Measurements from ENCODE around the gene TSC22D2. TPM values are rescaled to one million over a fixed set of nuclear protein-coding genes. Genes with fewer than 3 reads are reported as not detected.

Gene TSC22D2
- total RNA-seq, 4 donors from 2014 or later: 12.5 to 15.9 (median 14.6) TPM

DNA sequence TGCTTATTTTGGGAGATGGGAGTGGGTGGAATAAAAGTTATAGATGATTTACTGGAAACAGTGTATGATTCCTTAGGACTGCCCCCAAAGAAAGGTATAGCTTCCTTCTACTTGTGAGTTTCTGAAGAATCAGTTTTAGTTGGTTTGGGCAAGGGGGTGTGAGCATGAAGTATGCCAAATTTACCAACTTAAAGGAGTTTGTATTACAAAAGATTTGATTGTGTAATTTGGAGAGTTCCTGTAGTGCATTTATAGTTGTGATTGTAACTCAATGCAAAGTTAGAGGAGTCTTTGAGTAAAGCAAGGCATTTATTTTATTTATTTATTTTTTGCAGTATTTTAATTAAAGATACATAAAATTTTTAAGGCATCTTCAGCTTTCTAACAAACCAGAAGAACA, 42.8 kb downstream of the TSC22D2 start:
- H3K4me1 ChIP-seq: peaks cover 0 to 48% (median 2%) of the 10 kb centered on the region in 4 donors
- H3K36me3 ChIP-seq: no peaks in the 10 kb centered on the region
- no peak for DNase-seq (ENCODE audit: low spot score in 2 of 2)
- H3K9me3 ChIP-seq: no peaks in the 10 kb centered on the region
- H3K4me3 ChIP-seq: no peak overlapping the region
- H3K27me3 ChIP-seq: no peaks in the 10 kb centered on the region
- TF ChIP-seq EP300 (IDR thresholded peaks at IDR 0.05) (no peak), POLR2A (IDR thresholded peaks at IDR 0.05) (no peak)
- TF ChIP-seq, protein P1, sequence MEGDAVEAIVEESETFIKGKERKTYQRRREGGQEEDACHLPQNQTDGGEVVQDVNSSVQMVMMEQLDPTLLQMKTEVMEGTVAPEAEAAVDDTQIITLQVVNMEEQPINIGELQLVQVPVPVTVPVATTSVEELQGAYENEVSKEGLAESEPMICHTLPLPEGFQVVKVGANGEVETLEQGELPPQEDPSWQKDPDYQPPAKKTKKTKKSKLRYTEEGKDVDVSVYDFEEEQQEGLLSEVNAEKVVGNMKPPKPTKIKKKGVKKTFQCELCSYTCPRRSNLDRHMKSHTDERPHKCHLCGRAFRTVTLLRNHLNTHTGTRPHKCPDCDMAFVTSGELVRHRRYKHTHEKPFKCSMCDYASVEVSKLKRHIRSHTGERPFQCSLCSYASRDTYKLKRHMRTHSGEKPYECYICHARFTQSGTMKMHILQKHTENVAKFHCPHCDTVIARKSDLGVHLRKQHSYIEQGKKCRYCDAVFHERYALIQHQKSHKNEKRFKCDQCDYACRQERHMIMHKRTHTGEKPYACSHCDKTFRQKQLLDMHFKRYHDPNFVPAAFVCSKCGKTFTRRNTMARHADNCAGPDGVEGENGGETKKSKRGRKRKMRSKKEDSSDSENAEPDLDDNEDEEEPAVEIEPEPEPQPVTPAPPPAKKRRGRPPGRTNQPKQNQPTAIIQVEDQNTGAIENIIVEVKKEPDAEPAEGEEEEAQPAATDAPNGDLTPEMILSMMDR (IDR thresholded peaks at IDR 0.05): no peak
- no peak overlapping the region for H3K27ac ChIP-seq

DNA sequence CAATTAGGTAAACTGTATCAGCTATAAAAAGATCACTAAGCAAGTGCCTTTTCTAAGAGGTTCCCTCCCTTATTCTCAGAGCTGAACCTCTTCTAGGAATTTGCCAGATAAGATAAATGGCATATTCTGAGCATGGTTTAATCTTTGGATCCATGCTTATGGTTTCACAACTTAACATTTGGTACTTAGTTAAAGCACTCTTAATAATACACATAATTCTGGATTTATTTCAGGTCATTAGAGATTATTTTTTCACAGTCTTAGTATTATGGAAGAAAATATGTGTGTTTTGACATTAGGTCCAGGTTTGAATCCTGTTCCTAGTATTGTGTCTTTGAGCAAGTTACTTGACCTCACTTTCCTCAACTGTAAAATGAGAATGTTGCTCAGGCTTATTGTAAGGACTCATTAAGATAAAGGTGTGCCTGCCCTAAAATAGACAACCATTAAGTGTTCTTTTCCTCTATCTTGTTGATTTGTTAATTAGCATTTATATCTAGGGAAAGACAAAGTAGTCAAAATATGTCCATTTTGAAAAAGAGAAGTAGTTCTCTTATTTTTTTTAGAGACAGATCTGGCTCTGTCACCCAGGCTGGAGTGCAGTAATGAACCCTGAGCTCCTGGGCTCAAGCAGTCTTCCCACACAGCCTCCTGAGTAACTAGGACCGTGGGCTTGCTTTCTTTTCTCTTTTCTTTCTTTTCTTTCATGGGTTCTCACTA, 43.4 kb downstream of the TSC22D2 start:
- Histone ChIP-seq H3K4me3 (no peak overlapping the region), H3K9me3 (no peaks in the 10 kb centered on the region), H3K4me1 (peaks cover 0 to 46% (median 2%) of the 10 kb centered on the region in 4 donors), H3K27ac (no peak overlapping the region), H3K27me3 (no peaks in the 10 kb centered on the region), H3K36me3 (no peaks in the 10 kb centered on the region)
- TF ChIP-seq POLR2A (IDR thresholded peaks at IDR 0.05) (no peak), EP300 (IDR thresholded peaks at IDR 0.05) (no peak)
- TF ChIP-seq, protein P1 (IDR thresholded peaks at IDR 0.05): no peak
- 67 to 69% methylated on average over 1 of the region's 1 CpG for WGBS, 2 donors
- no peak for DNase-seq (ENCODE audit: low spot score in 2 of 2)

DNA sequence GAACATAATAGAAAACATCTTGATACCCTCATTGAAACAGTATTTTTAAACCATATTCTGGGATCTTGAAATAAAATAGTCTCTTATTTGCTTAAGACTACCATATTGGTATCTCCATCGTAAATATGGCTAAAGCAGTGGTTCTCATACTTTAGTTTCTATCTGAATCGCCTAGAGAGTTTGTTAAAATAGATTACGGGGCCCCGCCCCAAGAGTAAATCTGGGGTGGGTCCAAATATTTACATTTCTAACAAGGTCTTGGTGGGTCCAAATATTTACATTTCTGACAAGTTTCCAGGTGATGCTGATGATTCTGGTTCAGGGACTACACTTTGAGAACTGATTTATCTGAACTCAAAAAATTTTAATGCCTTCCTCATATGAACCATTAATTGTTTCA, 45.3 kb downstream of the TSC22D2 start:
- H3K27ac ChIP-seq: no peak overlapping the region
- TF ChIP-seq, protein P1 (IDR thresholded peaks at IDR 0.05): no peak
- TF ChIP-seq EP300 (IDR thresholded peaks at IDR 0.05): no peak
- no peak for TF ChIP-seq POLR2A (IDR thresholded peaks at IDR 0.05)
- H3K4me1 ChIP-seq: peaks cover 0 to 39% (median 2%) of the 10 kb centered on the region in 4 donors
- no peak for DNase-seq (ENCODE audit: low spot score in 2 of 2)
- H3K9me3 ChIP-seq: no peaks in the 10 kb centered on the region
- WGBS, 2 donors: 98% methylated on average over 4 of the region's 4 CpGs
- H3K27me3 ChIP-seq: no peaks in the 10 kb centered on the region
- H3K4me3 ChIP-seq: no peak overlapping the region
- peaks cover 0 to 14% (median 1%) of the 10 kb centered on the region in 3 donors for H3K36me3 ChIP-seq

DNA sequence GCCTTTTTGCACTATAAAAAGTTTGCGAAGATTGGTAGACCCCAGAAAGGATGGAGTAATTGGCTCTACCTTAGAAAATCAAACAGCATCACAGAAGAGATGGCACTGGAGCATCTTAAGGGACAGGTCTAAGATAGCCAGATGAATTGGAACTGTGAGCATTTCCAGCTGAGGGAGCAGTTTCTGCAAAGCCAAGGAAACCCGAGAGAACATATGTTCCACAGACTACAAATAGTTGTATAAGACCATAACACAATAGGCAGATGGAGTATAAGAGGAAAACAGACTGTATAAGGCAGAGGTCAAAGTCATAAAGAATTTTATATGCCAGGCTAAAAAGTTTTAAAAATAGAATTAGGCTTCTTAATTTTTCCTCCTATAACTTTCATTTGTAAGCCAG, 46.0 kb downstream of the TSC22D2 start:
- Histone ChIP-seq H3K36me3 (peaks cover 0 to 20% (median 5%) of the 10 kb centered on the region in 3 donors), H3K4me1 (peaks cover 0 to 35% (median 2%) of the 10 kb centered on the region in 4 donors), H3K4me3 (no peak overlapping the region), H3K9me3 (no peaks in the 10 kb centered on the region), H3K27me3 (no peaks in the 10 kb centered on the region), H3K27ac (no peak overlapping the region)
- 68 to 75% methylated on average over 2 of the region's 2 CpGs for WGBS, 2 donors
- TF ChIP-seq, protein P1 (IDR thresholded peaks at IDR 0.05): no peak
- TF ChIP-seq POLR2A (IDR thresholded peaks at IDR 0.05) (no peak), EP300 (IDR thresholded peaks at IDR 0.05) (no peak)
- no peak for DNase-seq (ENCODE audit: low spot score in 2 of 2)

DNA sequence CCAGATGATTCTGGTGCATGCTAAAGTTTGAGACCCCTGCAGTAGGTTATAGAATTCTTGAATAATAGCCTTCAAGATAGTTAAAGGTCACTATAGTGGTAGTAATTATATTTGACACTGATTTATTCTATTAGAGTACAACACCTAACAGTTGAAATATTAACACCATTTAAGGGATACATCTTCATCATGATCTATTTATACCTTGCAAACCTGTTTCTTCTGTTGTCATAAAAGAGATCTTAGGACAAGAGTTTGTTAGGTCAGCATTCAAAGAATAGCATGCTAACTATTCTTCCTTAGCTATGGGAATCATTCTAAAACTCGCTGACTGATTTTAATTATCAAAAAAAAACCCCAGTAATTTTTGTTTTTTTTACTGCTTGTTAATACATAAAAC, 46.5 kb downstream of the TSC22D2 start:
- no peaks in the 10 kb centered on the region for H3K27me3 ChIP-seq
- H3K9me3 ChIP-seq: no peaks in the 10 kb centered on the region
- TF ChIP-seq EP300 (IDR thresholded peaks at IDR 0.05) (no peak), POLR2A (IDR thresholded peaks at IDR 0.05) (no peak)
- TF ChIP-seq, protein P1 (IDR thresholded peaks at IDR 0.05): no peak
- no peak overlapping the region for H3K27ac ChIP-seq
- no peak overlapping the region for H3K4me3 ChIP-seq
- H3K36me3 ChIP-seq: peaks cover 0 to 23% (median 5%) of the 10 kb centered on the region in 3 donors
- no peak for DNase-seq (ENCODE audit: low spot score in 2 of 2)
- 85 to 86% methylated on average over 1 of the region's 1 CpG for WGBS, 2 donors
- H3K4me1 ChIP-seq: peaks cover 0 to 31% (median 2%) of the 10 kb centered on the region in 4 donors

All from tibial nerve (tissue), 4 donors.